HG03575 (cell line): Measurements from ENCODE around the gene FAM3B.
"Not testable (repeated sequence)": the region's sequence is repeated elsewhere in the genome, so short reads cannot be mapped to it uniquely, and the experiment has no call there.

Experiments used
- ATAC-seq: cut with Tn5 transposase; IDR thresholded peaks from one replicate; pipeline ENCODE4 v1.9.1; 2021; ENCODE audit not compliant: unreplicated experiment, insufficient number of reproducible peaks, low FRiP score; ENCODE audit errors: extremely low read depth

The FAM3B gene

DNA sequence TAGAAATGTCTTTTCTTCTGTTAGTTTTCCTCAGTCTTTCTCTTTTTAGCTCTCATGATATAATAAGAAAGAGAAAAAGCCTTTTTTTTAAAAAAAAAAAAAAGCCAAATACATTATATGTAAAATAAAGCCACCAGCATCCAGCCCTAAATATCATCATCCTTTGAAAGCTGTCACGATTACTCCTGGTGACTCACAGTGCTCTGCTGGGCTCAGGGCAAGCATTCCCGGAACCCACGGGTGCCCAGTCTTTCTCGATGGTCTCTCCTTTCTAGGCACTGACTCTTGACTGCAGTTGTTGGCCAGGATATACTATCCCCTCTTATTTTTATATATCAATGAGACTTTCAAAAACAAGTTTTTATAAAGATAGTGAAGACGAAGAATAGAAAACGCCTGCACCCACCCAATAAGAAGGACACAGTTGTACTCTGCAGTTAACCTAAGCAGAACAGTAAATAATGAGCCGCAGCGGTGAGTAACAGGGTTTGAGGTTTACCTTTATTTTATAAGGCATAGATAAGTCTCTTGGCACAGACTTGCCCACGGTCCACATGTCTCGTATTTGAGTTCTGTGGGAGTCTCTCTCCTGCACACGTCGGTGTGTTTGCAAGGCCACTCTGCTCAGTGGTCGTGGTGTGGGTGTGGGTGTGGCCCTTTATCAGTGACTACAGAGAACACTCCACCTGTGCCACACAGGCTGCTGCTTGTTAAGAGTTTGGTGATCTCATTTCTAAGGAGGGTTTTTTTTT lies 29.5 kb downstream of the FAM3B start:
- no peak for ATAC-seq

DNA sequence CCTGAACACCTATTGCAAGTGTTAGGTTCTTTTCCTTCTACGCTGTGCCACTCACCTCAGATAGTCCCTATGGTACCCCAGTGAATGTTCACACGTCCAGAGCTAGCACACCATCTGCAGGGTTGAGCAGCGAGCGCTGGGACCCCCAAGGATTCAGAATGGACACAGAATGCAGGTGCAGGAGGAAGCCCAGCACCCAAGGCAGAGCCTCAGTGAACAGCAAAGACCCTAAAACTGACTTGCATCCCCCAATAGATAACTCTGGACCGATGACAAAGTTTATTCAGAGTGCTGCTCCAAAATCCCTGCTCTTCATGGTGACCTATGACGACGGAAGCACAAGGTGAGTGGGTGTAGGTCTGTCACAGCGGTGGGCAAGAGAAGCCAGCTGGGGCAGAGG lies 30.2 kb downstream of the FAM3B start:
- ATAC-seq: no peak

DNA sequence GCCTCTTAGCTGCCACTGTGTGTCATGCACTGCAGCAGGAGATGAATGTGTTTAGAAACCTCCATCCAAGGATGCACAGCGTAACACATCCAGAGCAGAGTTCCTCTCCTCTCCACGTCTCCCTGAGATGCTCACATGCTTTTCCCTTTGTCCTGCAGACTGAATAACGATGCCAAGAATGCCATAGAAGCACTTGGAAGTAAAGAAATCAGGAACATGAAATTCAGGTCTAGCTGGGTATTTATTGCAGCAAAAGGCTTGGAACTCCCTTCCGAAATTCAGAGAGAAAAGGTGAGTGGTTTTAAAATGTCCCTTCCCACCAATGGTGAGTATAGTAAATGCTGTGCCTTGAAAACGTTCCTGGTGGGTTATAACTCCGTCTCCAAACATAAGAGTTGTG lies 31.8 kb downstream of the FAM3B start:
- ATAC-seq: no peak

DNA sequence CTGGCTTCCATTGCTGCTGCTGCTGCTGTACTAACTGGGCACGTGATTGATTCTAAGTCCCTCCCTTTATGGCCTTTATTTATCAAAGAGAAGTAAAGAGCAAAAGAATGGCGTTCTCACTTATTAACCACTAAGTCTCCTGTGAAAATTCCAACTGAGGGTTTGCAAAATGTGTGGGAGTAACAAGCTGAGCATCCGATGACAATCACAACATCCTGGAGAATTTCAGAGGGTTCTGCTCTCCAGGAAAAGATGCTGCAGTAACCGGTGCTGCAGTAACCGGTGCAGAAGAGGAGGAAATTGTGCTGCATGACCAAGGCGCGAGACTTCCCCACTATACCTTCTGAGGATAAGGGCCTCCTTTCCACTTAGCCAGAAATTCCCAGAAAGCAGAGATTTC lies 32.5 kb downstream of the FAM3B start:
- ATAC-seq: no peak

DNA sequence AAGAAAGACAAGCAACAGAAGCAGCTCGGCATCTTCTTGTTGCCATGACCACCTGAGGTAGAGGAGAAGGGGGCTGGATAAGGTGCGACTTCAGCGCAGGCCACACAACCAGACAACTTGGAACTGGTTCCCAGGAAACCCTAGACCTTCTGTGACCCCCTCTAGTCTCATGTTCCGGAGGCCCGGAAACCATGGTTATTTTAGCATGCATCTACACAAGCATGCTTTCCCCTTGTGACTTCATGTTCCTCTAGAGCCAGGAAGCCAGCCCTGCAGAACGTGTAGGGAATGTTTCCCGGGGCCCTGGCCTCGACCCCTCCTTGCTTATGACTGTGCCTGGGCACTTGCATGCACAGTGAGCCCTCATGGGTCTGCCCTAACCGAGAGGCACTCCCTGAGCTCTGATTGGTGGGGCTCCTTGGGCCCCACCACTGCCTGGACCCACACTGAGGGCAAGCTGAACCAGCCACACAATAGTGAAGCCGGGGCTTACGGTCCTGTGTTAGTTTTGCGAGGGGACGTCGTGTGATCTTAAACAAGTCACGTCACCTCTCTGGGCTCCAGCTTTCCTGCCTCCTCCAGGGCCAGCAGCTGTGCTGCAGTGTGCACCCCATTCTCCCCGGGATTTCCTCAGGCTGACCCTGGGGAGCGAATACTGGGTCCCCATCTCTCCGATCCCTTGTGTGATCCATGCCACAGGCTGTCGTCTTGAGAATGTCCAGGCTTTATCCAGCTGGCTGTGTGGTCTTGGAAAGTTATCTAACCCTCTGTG lies 33.2 kb downstream of the FAM3B start:
- ATAC-seq: no peak

DNA sequence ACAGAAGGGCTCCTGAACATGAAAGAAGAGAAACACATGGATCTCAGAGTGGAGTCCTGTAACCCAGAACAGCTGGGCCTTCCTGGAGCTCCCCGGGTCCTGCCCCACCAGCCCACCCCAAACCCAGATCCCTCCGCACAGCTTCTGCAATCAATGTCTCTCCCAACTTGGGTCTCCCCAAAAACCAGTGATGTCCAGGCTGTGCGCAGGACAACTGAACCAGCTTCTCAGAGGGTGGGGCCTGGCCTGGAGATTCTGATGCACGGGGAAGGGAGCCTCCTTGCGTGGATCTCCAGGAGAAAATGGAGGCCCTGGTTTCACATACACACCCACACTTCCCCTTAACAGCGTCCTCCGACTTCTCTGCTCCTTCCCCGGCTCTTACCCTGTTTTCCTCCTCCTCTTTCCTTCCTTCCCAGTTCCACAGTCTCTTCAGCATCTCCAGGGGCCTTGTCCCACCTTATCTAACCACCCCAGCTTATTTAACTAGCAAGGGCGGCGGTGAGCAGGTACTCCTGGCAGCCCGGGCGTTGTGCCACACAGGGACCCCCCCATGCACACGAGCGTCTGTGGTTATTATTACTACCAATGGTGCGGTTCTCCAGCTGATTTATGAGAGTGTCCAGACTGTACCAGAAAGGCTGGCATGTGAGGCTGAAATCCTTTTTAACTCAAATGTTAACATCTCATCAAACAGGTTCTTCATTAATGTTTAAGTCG lies 34.0 kb downstream of the FAM3B start:
- no peak for ATAC-seq

DNA sequence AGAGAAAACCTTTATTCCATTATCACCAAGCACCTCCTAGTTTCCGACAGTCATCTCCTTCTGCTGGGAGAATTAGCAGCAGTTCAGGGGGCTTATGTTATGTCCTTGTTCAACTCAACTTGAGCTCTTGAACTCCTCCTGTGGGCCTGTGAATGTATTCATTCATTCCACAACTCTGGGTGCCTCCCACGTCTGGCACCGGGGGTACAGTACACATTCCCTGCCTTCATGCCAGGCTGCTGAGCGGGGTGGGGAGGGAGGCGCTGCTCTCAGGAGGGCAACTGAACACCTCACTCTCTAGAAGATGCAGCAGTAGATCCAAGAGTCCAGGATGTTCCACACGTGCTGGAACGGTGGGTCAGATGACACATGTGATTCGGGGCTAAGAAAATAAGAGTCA lies 40.9 kb downstream of the FAM3B start:
- no peak for ATAC-seq

DNA sequence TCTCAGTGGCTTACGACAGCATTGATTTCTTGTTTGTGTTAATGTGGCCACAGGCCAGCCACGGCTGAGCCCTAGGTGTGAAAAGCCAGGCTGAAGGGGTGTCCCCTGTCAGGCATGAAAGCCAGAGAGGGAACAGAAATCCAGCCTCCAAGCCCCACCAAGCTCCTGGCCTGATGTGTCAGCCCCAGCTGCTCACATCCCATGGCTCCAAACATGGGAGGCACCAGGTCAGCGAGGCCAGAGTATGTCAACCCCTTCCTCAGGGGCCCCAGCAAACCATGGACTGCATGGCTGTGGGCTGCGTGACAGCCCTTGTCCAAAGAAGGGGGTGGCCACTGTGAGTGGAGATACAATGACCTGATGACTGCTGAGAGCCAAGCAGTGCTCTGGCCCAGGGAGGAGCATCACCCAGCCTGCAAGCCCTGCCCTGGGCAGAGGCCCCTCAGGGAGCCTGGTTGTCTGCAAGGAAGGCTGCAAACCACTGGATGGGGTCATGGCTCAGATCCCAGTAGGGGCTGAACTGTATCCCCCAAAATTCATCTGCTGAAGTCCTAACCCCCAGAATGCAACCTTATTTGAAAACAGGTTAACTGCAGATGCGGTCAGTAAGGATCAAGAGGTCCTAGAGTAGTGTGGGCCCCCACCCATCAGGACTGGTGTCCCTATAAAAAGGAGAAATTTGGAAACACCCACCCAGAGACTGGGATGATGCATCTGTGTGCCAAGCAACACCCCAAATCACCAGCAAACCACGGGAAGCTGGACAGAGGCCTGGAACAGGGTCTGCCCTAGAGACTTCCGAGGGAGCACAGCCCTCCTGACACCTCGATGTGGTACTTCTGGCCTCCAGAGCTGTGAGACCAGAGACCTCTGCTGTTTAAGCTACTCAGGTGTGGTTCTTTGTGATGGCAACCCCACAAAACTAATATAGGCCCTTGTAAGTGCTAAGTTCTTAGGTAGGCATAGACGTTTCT lies 41.9 kb downstream of the FAM3B start:
- ATAC-seq: no peak

DNA sequence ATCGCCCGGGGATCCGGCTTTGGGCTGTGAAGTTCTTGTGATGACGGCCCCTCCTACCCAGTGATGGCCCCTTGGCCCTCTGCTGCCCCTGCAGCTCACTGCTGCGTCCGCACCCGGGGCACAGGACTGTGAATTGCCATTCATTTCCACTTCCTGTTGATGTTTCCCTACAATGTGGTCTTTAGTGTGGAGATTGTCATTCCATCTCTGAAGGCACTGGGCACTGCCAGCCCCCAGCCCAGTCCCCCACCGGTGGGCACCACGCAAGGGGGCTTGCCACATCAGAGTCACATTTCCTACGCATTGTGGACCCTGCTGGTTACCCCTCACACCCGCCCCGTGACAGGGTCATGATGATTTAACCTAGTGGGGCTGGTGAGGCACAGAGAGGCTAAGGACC lies 42.7 kb downstream of the FAM3B start:
- ATAC-seq: no peak

DNA sequence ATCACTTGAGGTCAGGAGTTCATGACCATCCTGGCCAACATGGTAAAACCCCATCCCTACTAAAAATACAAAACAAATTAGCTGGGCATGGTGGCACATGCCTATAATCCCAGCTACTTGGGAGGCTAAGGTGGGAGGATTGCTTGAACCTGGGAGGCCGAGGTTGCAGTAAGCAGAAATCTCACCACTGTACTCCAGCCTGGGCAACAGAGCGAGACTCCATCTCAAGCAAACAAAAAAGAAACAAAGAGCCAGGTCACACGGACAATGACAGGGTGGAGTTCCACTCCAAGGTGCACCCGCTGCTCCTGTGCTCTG lies 43.1 kb downstream of the FAM3B start:
- ATAC-seq: not testable (repeated sequence)

DNA sequence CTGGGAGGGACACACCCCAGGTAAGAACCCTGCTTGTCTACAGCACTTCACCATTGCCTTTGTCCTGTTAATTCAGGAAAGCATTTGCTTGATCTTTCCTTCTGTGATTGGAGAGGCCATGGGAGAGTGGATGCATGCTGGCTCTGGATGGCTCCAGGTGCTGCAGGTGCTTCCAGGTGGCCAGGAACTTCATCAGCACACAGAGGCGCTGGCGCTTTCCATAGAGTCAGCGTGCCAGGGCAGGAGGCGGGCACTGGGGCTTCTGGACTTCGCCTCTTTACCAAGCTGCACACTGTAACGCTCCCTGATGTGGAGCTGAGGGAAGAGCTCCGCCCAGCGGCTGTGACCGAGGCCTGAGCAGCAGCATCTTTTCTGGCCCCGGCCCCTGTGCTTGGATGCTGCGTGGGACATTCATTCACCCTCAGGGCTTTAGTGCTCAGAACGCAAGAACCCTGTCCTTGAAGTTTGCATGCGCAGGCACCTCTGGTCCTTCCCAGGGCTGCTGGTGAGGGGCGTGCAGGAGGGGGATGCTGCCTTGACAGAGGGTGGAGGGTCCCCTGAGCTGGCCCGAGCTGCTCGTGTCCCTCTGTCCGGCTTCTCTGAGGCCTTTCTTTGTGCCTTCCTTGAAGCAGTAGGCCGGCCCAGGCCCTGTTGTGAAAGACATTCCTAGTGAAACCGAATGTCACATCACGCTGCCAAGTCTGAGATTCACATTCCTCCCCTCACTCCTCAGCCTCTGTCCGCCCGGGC lies 43.6 kb downstream of the FAM3B start:
- no peak for ATAC-seq

DNA sequence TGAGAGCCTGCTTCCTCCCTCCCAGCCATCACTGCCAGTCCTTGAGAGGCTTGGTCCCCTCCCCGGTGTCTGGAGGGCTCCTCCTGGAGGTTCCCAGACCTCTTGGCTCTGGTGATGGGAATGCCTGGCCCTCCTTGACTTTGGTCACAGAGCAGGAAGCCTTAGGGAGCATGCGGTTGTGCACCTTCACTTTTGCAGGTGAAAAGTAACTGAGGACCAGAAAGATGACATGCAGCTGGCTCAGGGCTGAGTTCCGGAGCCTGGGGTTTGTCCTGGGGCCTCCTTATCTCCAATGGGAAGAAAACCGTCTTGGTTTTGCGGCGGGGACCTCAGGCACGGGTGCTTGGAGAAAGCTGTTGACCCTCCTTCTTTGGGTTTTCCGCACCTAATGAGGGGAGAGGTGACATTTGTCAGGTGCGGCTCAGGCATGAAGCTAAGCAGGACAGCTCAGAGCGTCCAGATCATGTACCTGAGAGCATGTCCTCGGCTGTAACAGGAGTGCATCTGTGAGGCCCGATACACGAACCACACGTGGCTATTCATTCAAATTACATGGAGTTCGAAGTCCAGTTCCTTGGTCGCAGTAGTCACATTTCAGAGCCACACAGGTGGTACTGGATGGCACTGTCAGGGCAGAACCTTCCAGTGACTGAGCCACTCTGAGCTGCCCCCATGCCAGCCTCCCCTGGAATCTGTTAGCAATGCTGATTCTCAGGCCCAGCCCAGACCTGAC lies 44.6 kb downstream of the FAM3B start:
- no peak for ATAC-seq

DNA sequence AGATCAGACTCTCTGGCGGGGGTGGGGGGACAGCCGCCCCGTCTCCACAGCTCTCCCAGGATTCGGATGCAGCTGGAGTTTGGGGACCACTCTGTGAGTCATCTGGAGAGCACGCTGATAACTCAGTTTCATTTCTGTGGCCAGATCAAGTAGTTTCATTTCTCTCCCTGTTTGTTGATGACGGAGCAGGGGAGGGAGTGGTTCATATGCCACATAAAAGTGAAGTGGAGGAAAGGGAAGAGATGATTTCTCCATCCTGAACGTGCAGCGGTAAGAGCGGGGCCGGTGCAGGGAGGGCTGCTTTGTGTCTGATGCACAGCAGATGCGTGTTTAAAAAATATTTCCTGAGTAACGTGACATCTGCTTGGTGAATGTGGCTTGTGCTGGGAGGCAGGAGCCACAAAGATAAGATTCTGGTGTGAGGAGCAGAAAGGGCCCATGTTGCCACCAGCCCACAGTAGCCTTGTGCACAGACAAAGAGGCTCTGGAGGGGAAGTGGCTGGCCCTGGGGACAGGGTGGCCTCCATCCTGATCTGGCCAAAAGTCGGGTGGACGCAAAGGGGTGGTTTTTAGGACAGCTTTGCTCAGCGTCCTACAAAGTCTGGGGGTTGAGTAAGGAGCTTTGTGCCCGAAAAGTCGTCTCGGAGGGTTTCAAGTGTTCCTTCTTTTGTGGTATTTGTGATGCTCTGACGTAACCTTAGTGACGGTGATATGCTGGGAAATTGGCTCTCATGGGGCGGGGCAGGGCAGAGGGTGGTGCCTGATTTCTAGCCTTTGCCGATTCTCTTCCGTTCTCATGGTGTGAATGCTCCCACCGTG lies 45.4 kb downstream of the FAM3B start, which contains the start of gene MX2:
TSS of gene MX2 (plus strand) at position 242 of the 819 bp plus-strand sequence. CDS start 14,880 bp downstream, outside the sequence.
- no peak for ATAC-seq

DNA sequence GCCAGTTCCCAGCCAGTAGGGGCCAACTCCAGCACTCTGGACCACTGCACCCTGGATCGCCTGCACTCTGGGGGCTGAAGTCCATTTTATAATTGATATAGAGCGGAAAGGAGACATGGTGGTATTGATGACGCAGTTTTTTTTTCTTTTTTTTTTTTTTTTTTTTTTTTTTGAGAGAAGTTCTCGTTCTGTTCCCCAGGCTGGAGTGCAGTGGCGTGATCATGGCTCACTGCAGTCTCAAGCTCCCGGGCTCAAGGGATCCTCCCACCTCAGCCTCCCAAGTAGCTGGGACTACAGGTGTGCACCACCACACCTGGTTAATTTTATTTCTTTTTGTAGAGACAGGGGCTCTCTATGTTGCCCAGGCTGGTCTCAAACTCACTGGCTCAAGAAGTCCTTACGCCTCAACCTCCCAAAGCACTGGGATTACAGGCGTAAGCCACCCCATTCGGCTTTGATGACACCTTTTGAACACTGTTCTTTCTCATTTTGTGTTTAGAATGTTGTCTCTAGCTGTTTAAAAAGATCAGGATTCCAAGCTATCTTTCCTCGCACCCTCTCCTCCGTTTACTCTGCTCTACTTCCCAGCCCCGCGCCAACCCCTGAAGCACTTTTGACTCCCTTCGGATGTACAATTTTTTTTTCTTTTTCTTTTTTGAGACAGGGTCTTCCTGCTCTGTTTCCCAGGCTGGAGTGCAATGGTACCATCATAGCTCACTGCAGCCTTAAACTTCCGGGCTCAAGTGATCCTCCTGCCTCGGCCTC lies 46.2 kb downstream of the FAM3B start:
- no peak for ATAC-seq

DNA sequence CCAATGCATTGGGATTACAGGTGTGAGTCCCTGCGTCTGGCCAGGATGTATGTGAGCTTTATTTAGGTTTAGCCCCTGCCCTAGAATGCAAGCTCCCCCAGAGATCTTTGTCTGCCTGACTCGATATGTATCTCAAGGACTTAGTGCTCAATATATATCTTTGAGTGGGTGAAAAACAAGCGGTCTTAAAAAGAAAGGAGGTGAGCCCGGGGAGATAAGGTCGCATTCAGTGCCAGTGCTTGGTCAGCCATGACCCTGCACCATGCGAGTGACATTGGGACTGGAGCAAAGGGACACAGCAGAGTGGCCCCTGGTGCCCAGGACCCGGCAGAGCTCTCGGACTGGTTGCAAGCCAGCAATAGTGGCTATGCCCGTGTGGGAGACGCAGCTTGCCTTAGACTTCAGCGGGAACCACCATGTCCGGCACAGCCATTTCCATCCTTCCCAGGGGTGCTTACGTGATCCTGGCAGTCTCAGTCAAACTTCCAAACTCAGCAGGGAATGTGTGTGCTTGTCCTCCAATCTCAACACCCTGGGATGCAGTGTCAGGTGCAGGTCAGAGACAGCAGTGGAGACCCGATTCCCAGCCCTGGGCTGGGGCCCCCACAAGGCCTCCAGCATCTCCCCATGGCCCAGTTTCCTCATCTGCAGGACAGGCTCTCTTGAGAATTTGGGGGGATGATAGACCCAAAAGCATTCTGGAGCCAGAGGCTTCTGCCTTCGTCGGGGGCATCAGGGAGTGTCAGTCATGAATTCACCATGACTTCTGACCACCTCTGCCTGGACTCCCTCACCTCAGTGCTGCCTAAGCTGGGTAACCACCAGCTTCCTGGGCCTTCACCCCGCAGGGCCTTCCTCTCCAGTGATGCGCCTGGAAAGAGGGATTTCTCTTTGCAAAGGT lies 47.0 kb downstream of the FAM3B start:
- no peak for ATAC-seq
